ENCODE data around the gene SEPHS1. TPM values are rescaled to one million over a fixed set of nuclear protein-coding genes. Genes with fewer than 3 reads are reported as not detected.
"Not testable (repeated sequence)": the region's sequence is repeated elsewhere in the genome, so short reads cannot be mapped to it uniquely, and the experiment has no call there.

SEPHS1 gene
- total RNA-seq, 1 experiment from 2014 or later = 61.8 TPM

- no peaks in the 10 kb centered on the region for H3K4me1 Mint-ChIP-seq (ENCODE audit: low read depth, unreplicated experiment)
- H3K9me3 Mint-ChIP-seq (ENCODE audit: low read depth, unreplicated experiment) = no peaks in the 10 kb centered on the region
- no TSS peak for BruUV-seq (replicated peaks)
Observed at GRCh38 chr10:13294784-13295183, 53.3 kb downstream of the SEPHS1 start.

GRCh38 chr10:13291821-13292773, 56.0 kb downstream of the SEPHS1 start:
- H3K27me3 Mint-ChIP-seq (ENCODE audit: unreplicated experiment) = no peaks in the 10 kb centered on the region
- H3K4me1 Mint-ChIP-seq (ENCODE audit: low read depth, unreplicated experiment) = no peaks in the 10 kb centered on the region
- no TSS peak for BruUV-seq (replicated peaks)
- H3K4me3 Mint-ChIP-seq (ENCODE audit: low read depth, unreplicated experiment) = no peak overlapping the region
- TF ChIP-seq CTCF (IDR thresholded peaks at IDR 0.05; ENCODE audit: unreplicated experiment) = no peak
- no peak for DNase-seq
- no peaks in the 10 kb centered on the region for H3K36me3 Mint-ChIP-seq (ENCODE audit: insufficient read depth, unreplicated experiment)
- CTCF ChIA-PET = no interaction called here
- intact Hi-C loops (cut with micrococcal nuclease; ENCODE audit: unreplicated experiment) = no loop called here
- H3K9me3 Mint-ChIP-seq (ENCODE audit: low read depth, unreplicated experiment) = no peaks in the 10 kb centered on the region
- H3K27ac Mint-ChIP-seq (ENCODE audit: unreplicated experiment) = no peak overlapping the region

More at GRCh38 chr10:13294784-13295183, 53.3 kb downstream of the SEPHS1 start:
- no peak overlapping the region for H3K4me3 Mint-ChIP-seq (ENCODE audit: low read depth, unreplicated experiment)
- peaks cover 6% of the 10 kb centered on the region for H3K36me3 Mint-ChIP-seq (ENCODE audit: insufficient read depth, unreplicated experiment)
- DNase-seq = no peak
- no peak for TF ChIP-seq CTCF (IDR thresholded peaks at IDR 0.05; ENCODE audit: unreplicated experiment)
- H3K27ac Mint-ChIP-seq (ENCODE audit: unreplicated experiment) = no peak overlapping the region
- CTCF ChIA-PET = no interaction called here
- intact Hi-C loops (cut with micrococcal nuclease; ENCODE audit: unreplicated experiment) = no loop called here
- H3K27me3 Mint-ChIP-seq (ENCODE audit: unreplicated experiment) = no peaks in the 10 kb centered on the region

GRCh38 chr10:13291061-13291460, 57.0 kb downstream of the SEPHS1 start:
- no peak for TF ChIP-seq CTCF (IDR thresholded peaks at IDR 0.05; ENCODE audit: unreplicated experiment)
- Mint-ChIP-seq H3K4me1 (ENCODE audit: low read depth, unreplicated experiment) (no peaks in the 10 kb centered on the region), H3K27me3 (ENCODE audit: unreplicated experiment) (no peaks in the 10 kb centered on the region), H3K36me3 (ENCODE audit: insufficient read depth, unreplicated experiment) (no peaks in the 10 kb centered on the region), H3K27ac (ENCODE audit: unreplicated experiment) (no peak overlapping the region), H3K9me3 (ENCODE audit: low read depth, unreplicated experiment) (no peaks in the 10 kb centered on the region), H3K4me3 (ENCODE audit: low read depth, unreplicated experiment) (no peak overlapping the region)
- intact Hi-C loops (cut with micrococcal nuclease; ENCODE audit: unreplicated experiment) = no loop called here
- CTCF ChIA-PET = no interaction called here
- no TSS peak for BruUV-seq (replicated peaks)
- no peak for DNase-seq

- H3K4me1 Mint-ChIP-seq (ENCODE audit: low read depth, unreplicated experiment) = no peaks in the 10 kb centered on the region
- CTCF ChIA-PET = no interaction called here
- DNase-seq = no peak
- intact Hi-C loops (cut with micrococcal nuclease; ENCODE audit: unreplicated experiment) = no loop called here
- H3K4me3 Mint-ChIP-seq (ENCODE audit: low read depth, unreplicated experiment) = no peak overlapping the region
- H3K27ac Mint-ChIP-seq (ENCODE audit: unreplicated experiment) = no peak overlapping the region
- H3K36me3 Mint-ChIP-seq (ENCODE audit: insufficient read depth, unreplicated experiment) = no peaks in the 10 kb centered on the region
- BruUV-seq (replicated peaks) = no TSS peak
- H3K27me3 Mint-ChIP-seq (ENCODE audit: unreplicated experiment) = no peaks in the 10 kb centered on the region
- H3K9me3 Mint-ChIP-seq (ENCODE audit: low read depth, unreplicated experiment) = no peaks in the 10 kb centered on the region
- TF ChIP-seq CTCF (IDR thresholded peaks at IDR 0.05; ENCODE audit: unreplicated experiment) = no peak
Observed at GRCh38 chr10:13284050-13284449, 64.0 kb downstream of the SEPHS1 start.

GRCh38 chr10:13282348-13282747, 65.7 kb downstream of the SEPHS1 start:
- DNase-seq; intact Hi-C loops (cut with micrococcal nuclease; ENCODE audit: unreplicated experiment); BruUV-seq (replicated peaks); H3K27ac Mint-ChIP-seq (ENCODE audit: unreplicated experiment); H3K27me3 Mint-ChIP-seq (ENCODE audit: unreplicated experiment); CTCF ChIA-PET; H3K36me3 Mint-ChIP-seq (ENCODE audit: insufficient read depth, unreplicated experiment); H3K4me3 Mint-ChIP-seq (ENCODE audit: low read depth, unreplicated experiment); H3K4me1 Mint-ChIP-seq (ENCODE audit: low read depth, unreplicated experiment); H3K9me3 Mint-ChIP-seq (ENCODE audit: low read depth, unreplicated experiment): not testable (repeated sequence)

All from Calu3 (cell line).